ENCODE results near the gene UTS2R. TPM values are rescaled to one million over a fixed set of nuclear protein-coding genes. Genes with fewer than 3 reads are reported as not detected.
"Not testable (repeated sequence)": the region's sequence is repeated elsewhere in the genome, so short reads cannot be mapped to it uniquely, and the experiment has no call there.

The UTS2R gene
- polyA plus RNA-seq, 4 donors, result 0.06 TPM; not detected in 3

DNA sequence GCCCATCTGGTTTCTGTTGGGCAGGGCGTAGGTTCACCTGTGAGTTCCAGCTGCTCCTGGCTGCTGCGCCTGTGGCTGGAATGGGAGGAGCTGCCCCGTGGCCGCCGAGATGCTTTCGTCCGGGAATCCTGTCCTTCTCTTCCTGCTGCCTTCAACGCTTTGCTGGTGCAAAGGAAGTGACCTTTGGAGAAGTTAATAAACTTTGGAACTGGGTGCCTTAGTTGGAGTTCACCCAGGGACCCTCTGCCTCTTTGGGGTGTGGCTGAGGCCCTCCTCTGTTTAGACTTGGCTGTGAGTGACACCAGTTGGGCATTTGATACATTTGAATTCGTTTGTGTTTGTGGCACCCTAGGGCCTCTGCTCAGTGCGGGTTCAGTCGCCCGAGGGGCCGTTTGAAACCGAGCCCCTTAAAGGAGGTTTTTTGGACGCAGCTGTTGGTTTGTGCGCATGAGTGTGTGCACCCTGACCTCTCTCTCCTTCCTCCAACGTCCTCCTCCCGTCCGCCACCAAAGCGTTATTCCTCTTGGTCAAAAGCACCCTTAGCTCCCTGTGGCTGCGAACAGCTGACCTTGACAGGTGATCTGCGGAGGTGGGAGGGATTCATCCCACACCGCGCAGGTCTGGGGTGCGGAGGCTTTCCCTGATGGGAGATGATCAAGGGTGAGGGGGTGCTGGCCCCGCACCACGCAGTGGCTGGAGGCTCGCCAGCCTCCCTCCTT, 29.0 kb upstream of the UTS2R start:
- no peak for FAIRE-seq
- Histone ChIP-seq H3K4me1 (ENCODE audit: control insufficient read depth in 3 of 3, insufficient read depth in 2 of 3, low read depth in 1 of 3, low read length in 2 of 3) (peaks cover 0 to 21% (median 0%) of the 10 kb centered on the region in 3 donors), H3K27ac (ENCODE audit: low read depth in 1 of 3, low read length in 2 of 3) (no peak overlapping the region), H3K4me3 (ENCODE audit: low read depth in 1 of 3, low read length in 3 of 3) (no peak overlapping the region), H3K9me3 (ENCODE audit: control insufficient read depth in 2 of 2, insufficient read depth in 1 of 2, low read depth in 1 of 2, low read length in 1 of 2) (peaks cover 0 to 3% of the 10 kb centered on the region in 2 donors), H3K27me3 (ENCODE audit: control insufficient read depth in 3 of 3, insufficient read depth in 3 of 3, low read length in 3 of 3) (no peaks in the 10 kb centered on the region), H3K36me3 (ENCODE audit: control insufficient read depth in 3 of 3, insufficient read depth in 2 of 3, low read depth in 1 of 3, low read length in 3 of 3) (no peaks in the 10 kb centered on the region)
- DNase-seq, result no peak
- WGBS, 3 donors, result 69 to 77% (median 70%) methylated on average over 28 of the region's 28 CpGs

DNA sequence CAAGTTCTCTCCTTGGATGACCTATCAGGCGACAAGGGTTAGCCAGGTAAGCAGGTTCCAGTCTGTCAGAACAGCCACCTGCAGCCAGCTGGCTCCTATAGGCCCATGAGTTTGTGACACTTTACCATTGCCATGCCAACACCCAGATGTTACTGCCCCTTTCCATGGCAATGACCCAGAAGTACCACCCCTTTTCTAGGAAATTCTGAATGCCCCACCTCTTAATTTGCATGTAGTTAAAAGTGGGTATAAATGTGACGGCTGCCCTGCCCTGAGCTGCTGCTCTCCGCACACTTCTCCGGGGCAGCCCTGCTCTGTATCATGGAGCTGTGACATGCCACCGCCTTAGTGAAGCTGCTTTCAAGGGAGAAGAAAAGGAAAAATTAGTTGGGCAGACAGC, 28.0 kb upstream of the UTS2R start:
- FAIRE-seq (no peak), DNase-seq (no peak)
- H3K9me3 ChIP-seq (ENCODE audit: control insufficient read depth in 2 of 2, insufficient read depth in 1 of 2, low read depth in 1 of 2, low read length in 1 of 2), result peaks cover 0 to 3% of the 10 kb centered on the region in 2 donors
- H3K36me3 ChIP-seq (ENCODE audit: control insufficient read depth in 3 of 3, insufficient read depth in 2 of 3, low read depth in 1 of 3, low read length in 3 of 3), result no peaks in the 10 kb centered on the region
- H3K4me1 ChIP-seq (ENCODE audit: control insufficient read depth in 3 of 3, insufficient read depth in 2 of 3, low read depth in 1 of 3, low read length in 2 of 3), result peaks cover 0 to 15% (median 0%) of the 10 kb centered on the region in 3 donors
- WGBS, 3 donors, result 86 to 91% (median 90%) methylated on average over 5 of the region's 5 CpGs
- H3K27ac ChIP-seq (ENCODE audit: low read depth in 1 of 3, low read length in 2 of 3), result no peak overlapping the region
- H3K4me3 ChIP-seq (ENCODE audit: low read depth in 1 of 3, low read length in 3 of 3), result no peak overlapping the region
- no peaks in the 10 kb centered on the region for H3K27me3 ChIP-seq (ENCODE audit: control insufficient read depth in 3 of 3, insufficient read depth in 3 of 3, low read length in 3 of 3)

DNA sequence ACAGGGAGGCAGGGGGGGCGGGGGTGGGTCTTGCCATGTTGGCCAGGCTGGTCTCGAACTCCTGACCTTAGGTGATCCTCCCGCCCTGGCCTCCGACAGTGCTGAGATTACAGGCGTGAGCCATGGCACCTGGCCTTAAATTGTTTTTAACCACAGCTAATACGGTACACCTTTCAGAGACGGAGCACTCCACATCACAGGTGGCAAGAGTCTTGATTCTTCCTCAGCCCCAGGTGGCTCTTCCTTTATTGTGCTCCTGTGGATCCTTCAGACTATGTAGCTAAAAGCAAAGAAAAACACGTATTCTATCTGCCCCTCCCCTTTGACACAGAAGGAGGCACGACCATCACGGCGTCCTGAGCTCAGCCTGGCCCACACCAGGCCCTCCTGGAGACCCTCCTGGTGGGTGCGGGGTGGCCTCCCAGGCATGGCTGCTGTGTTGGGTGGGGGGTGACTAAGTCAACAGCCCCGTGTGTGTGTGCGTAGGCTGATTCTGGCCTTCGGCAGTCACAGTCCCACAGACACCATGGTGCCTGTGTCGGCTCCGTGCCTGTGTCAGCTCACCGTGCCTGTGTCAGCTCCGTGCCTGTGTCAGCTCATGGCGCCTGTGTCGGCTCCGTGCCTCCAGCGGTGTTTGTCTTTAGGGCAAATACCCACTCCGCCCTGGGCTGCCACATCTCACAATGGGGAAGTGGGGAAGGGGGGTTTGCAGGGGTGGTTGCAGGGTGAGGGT, 27.2 kb upstream of the UTS2R start:
- Histone ChIP-seq H3K27me3 (ENCODE audit: control insufficient read depth in 3 of 3, insufficient read depth in 3 of 3, low read length in 3 of 3) (no peaks in the 10 kb centered on the region), H3K4me1 (ENCODE audit: control insufficient read depth in 3 of 3, insufficient read depth in 2 of 3, low read depth in 1 of 3, low read length in 2 of 3) (peaks cover 0 to 11% (median 0%) of the 10 kb centered on the region in 3 donors), H3K36me3 (ENCODE audit: control insufficient read depth in 3 of 3, insufficient read depth in 2 of 3, low read depth in 1 of 3, low read length in 3 of 3) (no peaks in the 10 kb centered on the region), H3K4me3 (ENCODE audit: low read depth in 1 of 3, low read length in 3 of 3) (no peak overlapping the region), H3K27ac (ENCODE audit: low read depth in 1 of 3, low read length in 2 of 3) (no peak overlapping the region), H3K9me3 (ENCODE audit: control insufficient read depth in 2 of 2, insufficient read depth in 1 of 2, low read depth in 1 of 2, low read length in 1 of 2) (peaks cover 0 to 3% of the 10 kb centered on the region in 2 donors)
- 74 to 81% (median 79%) methylated on average over 24 of the region's 24 CpGs for WGBS, 3 donors
- FAIRE-seq (no peak), DNase-seq (no peak)

DNA sequence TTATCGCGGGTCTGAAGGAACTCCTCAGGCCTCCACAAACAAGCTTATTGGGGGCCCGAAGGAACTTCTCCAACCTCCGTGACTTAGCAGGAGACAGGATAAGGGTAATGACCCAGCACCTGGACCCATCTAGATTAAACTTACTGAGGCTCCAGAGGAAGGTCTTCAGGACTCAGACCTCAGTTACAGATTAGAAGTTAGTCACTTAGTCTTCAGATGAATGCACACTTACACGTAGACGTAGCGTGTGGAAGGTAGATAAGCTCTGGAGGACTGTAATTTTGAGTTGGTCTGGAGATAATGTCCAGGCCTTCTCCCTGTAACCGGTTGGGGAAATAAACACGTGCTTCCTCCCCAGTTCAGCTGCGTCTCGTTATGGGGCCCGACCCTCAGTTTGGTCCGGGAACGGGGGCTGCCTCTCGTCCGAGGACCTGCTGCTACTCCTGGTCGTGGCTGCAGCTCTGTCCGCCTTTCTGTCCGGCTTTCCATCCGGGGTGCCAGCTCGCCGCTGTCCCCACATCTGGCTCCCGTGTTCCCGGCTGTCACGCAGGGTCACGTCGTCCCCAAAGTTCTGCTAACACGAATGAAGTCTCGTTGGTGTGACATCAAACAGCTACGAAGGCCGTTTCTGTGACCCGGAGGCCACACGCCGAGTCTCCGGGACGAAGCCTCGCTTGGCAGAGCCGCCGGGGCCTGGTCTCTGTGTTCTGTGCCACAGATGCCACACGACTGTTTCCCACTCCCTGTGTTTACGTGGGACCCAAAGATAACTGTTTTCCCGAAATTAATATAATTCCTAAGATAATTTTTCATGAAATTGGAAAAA, 26.2 kb upstream of the UTS2R start:
- DNase-seq, result no peak
- WGBS, 3 donors, result 85 to 90% (median 89%) methylated on average over 42 of the region's 42 CpGs
- H3K9me3 ChIP-seq (ENCODE audit: control insufficient read depth in 2 of 2, insufficient read depth in 1 of 2, low read depth in 1 of 2, low read length in 1 of 2), result peaks cover 0 to 1% of the 10 kb centered on the region in 2 donors
- peaks cover 0 to 9% (median 0%) of the 10 kb centered on the region in 3 donors for H3K4me1 ChIP-seq (ENCODE audit: control insufficient read depth in 3 of 3, insufficient read depth in 2 of 3, low read depth in 1 of 3, low read length in 2 of 3)
- no peak for FAIRE-seq
- no peaks in the 10 kb centered on the region for H3K27me3 ChIP-seq (ENCODE audit: control insufficient read depth in 3 of 3, insufficient read depth in 3 of 3, low read length in 3 of 3)
- H3K4me3 ChIP-seq (ENCODE audit: low read depth in 1 of 3, low read length in 3 of 3), result no peak overlapping the region
- no peaks in the 10 kb centered on the region for H3K36me3 ChIP-seq (ENCODE audit: control insufficient read depth in 3 of 3, insufficient read depth in 2 of 3, low read depth in 1 of 3, low read length in 3 of 3)
- H3K27ac ChIP-seq (ENCODE audit: low read depth in 1 of 3, low read length in 2 of 3), result no peak overlapping the region

DNA sequence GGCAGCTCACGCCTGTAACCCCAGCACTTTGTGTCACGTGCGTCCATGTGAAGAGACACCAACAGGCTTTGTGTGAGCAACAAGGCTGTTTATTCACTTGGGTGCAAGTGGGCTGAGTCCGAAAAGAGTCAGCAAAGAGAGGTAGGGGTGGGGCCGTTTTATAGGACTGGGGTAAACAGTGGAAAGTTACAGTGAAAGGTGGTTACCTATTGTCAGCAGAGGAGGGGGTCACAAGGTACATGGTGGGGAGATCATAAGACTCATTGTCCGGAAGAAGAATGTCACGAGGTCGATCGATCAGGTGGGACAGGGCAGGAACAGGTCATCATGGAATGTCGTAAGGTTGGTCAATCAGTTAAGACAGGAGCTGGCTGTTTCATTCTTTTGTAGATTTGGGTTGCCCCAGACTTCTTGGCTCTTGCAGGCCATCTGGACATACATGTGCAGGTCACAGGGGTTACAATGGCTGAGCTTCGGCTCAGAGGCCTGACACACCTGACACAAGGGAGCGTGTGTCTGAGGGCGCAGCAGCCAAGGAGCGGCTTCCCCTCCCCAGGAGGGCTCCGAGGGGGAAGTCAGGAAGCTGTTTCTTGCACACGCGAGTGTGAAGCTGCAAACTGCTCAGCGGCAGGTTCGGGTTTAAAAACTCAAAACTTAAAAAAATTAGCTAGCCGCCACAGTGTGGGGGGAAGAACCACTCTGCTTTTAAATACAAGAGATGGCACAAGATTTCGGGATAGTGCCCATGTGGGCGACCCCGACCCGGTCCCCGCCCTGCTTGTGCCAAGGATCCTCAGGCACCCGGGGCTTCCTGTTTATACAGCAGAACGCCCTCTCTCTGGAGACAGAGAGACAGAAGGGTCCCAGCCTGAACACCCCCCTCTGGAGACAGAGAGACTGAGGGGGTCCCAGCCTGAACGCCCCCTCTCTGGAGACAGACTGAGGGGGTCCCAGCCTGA, 24.9 kb upstream of the UTS2R start:
- peak in 1 of 2 donors; percentile 48 for DNase-seq
- FAIRE-seq, result no peak
- H3K9me3 ChIP-seq (ENCODE audit: control insufficient read depth in 2 of 2, insufficient read depth in 1 of 2, low read depth in 1 of 2, low read length in 1 of 2), result no peaks in the 10 kb centered on the region
- no peak overlapping the region for H3K27ac ChIP-seq (ENCODE audit: low read depth in 1 of 3, low read length in 2 of 3)
- no peaks in the 10 kb centered on the region for H3K36me3 ChIP-seq (ENCODE audit: control insufficient read depth in 3 of 3, insufficient read depth in 2 of 3, low read depth in 1 of 3, low read length in 3 of 3)
- 44 to 55% (median 46%) methylated on average over 28 of the region's 28 CpGs for WGBS, 3 donors
- H3K4me1 ChIP-seq (ENCODE audit: control insufficient read depth in 3 of 3, insufficient read depth in 2 of 3, low read depth in 1 of 3, low read length in 2 of 3), result peaks cover 0 to 9% (median 0%) of the 10 kb centered on the region in 3 donors
- no peaks in the 10 kb centered on the region for H3K27me3 ChIP-seq (ENCODE audit: control insufficient read depth in 3 of 3, insufficient read depth in 3 of 3, low read length in 3 of 3)
- no peak overlapping the region for H3K4me3 ChIP-seq (ENCODE audit: low read depth in 1 of 3, low read length in 3 of 3)

DNA sequence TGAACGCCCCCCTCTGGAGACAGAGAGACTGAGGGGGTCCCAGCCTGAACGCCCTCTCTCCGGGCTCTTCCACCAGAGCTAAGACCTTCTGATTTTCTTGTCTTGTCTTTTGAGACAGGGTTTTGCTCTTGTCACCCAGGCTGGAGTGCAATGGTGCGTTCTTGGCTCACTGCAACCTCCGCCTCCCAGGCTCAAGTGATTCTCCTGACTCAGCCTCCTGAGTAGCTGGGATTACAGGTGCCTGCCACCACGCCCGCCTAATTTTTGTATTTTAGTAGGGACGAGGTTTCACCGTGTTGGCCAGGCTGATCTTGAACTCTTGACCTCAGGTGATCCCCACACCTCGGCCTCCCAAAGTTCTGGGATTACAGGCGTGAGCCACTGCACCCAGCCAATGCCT, 23.6 kb upstream of the UTS2R start:
- not testable (repeated sequence) for DNase-seq; H3K27ac ChIP-seq (ENCODE audit: low read depth in 1 of 3, low read length in 2 of 3); H3K9me3 ChIP-seq (ENCODE audit: control insufficient read depth in 2 of 2, insufficient read depth in 1 of 2, low read depth in 1 of 2, low read length in 1 of 2); H3K4me3 ChIP-seq (ENCODE audit: low read depth in 1 of 3, low read length in 3 of 3); FAIRE-seq; H3K27me3 ChIP-seq (ENCODE audit: control insufficient read depth in 3 of 3, insufficient read depth in 3 of 3, low read length in 3 of 3); H3K36me3 ChIP-seq (ENCODE audit: control insufficient read depth in 3 of 3, insufficient read depth in 2 of 3, low read depth in 1 of 3, low read length in 3 of 3)
- WGBS, 3 donors, result 58 to 79% (median 77%) methylated on average over 11 of the region's 11 CpGs
- H3K4me1 ChIP-seq (ENCODE audit: control insufficient read depth in 3 of 3, insufficient read depth in 2 of 3, low read depth in 1 of 3, low read length in 2 of 3), result peaks cover 0 to 11% (median 0%) of the 10 kb centered on the region in 3 donors

DNA sequence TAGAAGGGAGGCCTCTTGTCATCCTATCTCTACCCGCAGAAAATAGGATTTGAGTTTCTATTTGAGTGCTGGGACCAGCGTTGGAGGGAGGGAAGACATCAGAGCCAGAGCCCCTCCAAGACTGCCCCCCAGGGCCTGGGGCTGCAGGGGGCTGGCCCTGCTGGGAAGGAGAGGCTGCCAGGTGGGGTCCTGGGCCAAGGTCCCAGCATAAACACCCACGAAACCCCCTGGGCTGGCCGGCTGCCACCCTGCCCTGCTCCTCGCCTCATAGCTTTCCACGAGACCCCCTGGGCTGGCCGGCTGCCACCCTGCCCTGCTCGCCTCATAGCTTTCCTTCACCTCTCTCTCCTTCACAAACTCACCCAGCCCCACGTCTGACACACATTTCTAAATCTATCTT, 23.1 kb upstream of the UTS2R start:
- WGBS, 3 donors, result 63 to 72% (median 66%) methylated on average over 9 of the region's 9 CpGs
- no peak overlapping the region for H3K4me3 ChIP-seq (ENCODE audit: low read depth in 1 of 3, low read length in 3 of 3)
- H3K27ac ChIP-seq (ENCODE audit: low read depth in 1 of 3, low read length in 2 of 3), result no peak overlapping the region
- peaks cover 0 to 11% (median 0%) of the 10 kb centered on the region in 3 donors for H3K4me1 ChIP-seq (ENCODE audit: control insufficient read depth in 3 of 3, insufficient read depth in 2 of 3, low read depth in 1 of 3, low read length in 2 of 3)
- no peak for FAIRE-seq
- no peak for DNase-seq
- no peaks in the 10 kb centered on the region for H3K36me3 ChIP-seq (ENCODE audit: control insufficient read depth in 3 of 3, insufficient read depth in 2 of 3, low read depth in 1 of 3, low read length in 3 of 3)
- no peaks in the 10 kb centered on the region for H3K9me3 ChIP-seq (ENCODE audit: control insufficient read depth in 2 of 2, insufficient read depth in 1 of 2, low read depth in 1 of 2, low read length in 1 of 2)
- no peaks in the 10 kb centered on the region for H3K27me3 ChIP-seq (ENCODE audit: control insufficient read depth in 3 of 3, insufficient read depth in 3 of 3, low read length in 3 of 3)
